Ovary (tissue), 9 donors: ENCODE data around the gene NDNF. TPM values are rescaled to one million over a fixed set of nuclear protein-coding genes. Genes with fewer than 3 reads are reported as not detected.

Source experiments
- DNase-seq, 5 donors: peaks; one replicate each; pipeline ENCODE4 v3.0.0-alpha.2; 2019 to 2020
- H3K27ac ChIP-seq, 2 donors: fragments of 200-600 bp; one replicate each; pipeline versions ENCODE4 v1.5.1 to v1.8.0; 2019 to 2022
- H3K27me3 ChIP-seq: fragments of 200-600 bp; one replicate; pipeline ENCODE4 v1.8.0; 2022
- H3K36me3 ChIP-seq: fragments of 200-600 bp; sonication (generic); one replicate; pipeline ENCODE4 v1.5.1; 2019
- H3K4me1 ChIP-seq: one replicate; pipeline ENCODE4 v1.8.1; 2013; ENCODE audit warnings: mild to moderate bottlenecking, moderate library complexity; ENCODE audit not compliant: insufficient read depth
- H3K4me3 ChIP-seq: fragments of 200-600 bp; sonication (generic); one replicate; pipeline ENCODE4 v1.5.1; 2017
- H3K9me3 ChIP-seq, 2 donors: fragments of 200-600 bp in 1 of 2; sonication (generic) in 1 of 2; one replicate each; pipeline versions ENCODE4 v1.5.1 to v1.8.1; 2013 to 2019; ENCODE audit warnings: mild to moderate bottlenecking in 1 of 2, moderate library complexity in 1 of 2
- CTCF ChIP-seq, 3 donors: fragments of 450-650 bp in 2 of 3; fragments of 200-600 bp in 1 of 3; IDR thresholded peaks; one replicate each; pipeline versions ENCODE4 v1.5.1 to v1.8.0; 2016 to 2022; ENCODE audit warnings: antibody characterized with exemption in 3 of 3, mild to moderate bottlenecking in 1 of 3
- EP300 ChIP-seq: sonication (generic); formaldehyde crosslinking; IDR thresholded peaks from one replicate; pipeline ENCODE4 v1.6.1; 2017; ENCODE audit warnings: antibody characterized with exemption
- POLR2A ChIP-seq: fragments of 450-650 bp; IDR thresholded peaks from one replicate; pipeline ENCODE4 v1.6.1; 2017; ENCODE audit warnings: antibody characterized with exemption, mild to moderate bottlenecking, moderate library complexity
- WGBS, 3 donors: extraction: QIAGEN DNeasy Blood & Tissue Kit in 1 of 3; methylation state at CpG; one replicate each; pipeline versions ENCODE4 v1.1.5 to v1.1.7; 2013 to 2017; 5-methylcytosine and 5-hydroxymethylcytosine counted together
- intact Hi-C, 4 donors: fragments of 100-400 bp; cut with DNase I; formaldehyde crosslinking; loops; one replicate each; pipeline versions ENCODE4 v1.11.0 to v1.15.1; 2022 to 2023
- polyA plus RNA-seq, 2 donors: library from polyadenylated mRNA; stranded (reverse); fragments of 200-250 nt in 1 of 2; fragments of 350-450 nt in 1 of 2; fragmentation: Illumina TruSeq in 1 of 2; extraction: RNeasy Lipid Tissue Mini Kit (QIAGEN cat#74804) in 1 of 2; gene quantifications; one replicate each; pipeline ENCODE4 v1.2.3, GENCODE V29; 2013 to 2014
- total RNA-seq, 7 donors: library from RNA; depleted of rRNA in 2 of 7; stranded (reverse); fragments of >200 nt in 2 of 7; fragmentation: NEBNext Ultra II Directional in 3 of 7; extraction: Animal tissue kit (Norgen Biotek cat#: 25700) in 3 of 7; gene quantifications; one replicate each; pipeline versions ENCODE4 v1.1.0 to v1.2.4, GENCODE V29; 2016 to 2023
- donor health status: DM: no; HTN: no; CAD: no; lungs with moderate emphysema.
- donor health status: DM: no; HTN: no; CAD: no.
- donor health status: Bipolar disorder and iron deficiency.
- donor health status: DM: yes; HTN: yes; CAD: no.
- donor health status: DM: no; HTN: no; CAD: no.
- donor health status: DM: yes; HTN: yes; CAD: no.

The NDNF gene
- total and polyA plus RNA-seq, 9 donors: 20.6 to 68.0 (median 44.6) TPM

DNA sequence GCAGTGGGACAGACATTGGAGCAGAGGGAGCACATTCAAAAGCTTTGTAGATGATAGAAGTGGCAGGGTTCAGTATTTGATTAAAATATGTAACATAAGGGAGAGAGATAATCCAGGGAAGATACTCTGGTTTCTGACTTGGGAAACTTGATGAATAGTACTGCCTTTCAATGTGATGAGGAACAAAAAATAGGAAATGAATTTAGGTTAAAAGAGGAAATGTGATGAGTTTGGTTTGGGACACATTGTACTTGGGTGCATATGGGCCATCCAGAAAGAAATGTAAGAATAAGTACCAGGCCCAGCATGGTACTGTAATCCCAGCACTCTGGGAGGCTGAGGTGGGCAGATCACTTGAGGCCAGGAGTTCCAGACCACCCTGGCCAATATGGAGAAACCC lies 20.9 kb upstream of the NDNF start:
- intact Hi-C loops: loop anchor here in 2 of 4 donors (5.0 to 10.0 kb wide), 3 partner anchors 376 to 936 kb away; no protein-coding TSS in a partner anchor
- Histone ChIP-seq H3K36me3 (no peaks in the 10 kb centered on the region), H3K27ac (no peak overlapping the region), H3K4me3 (no peak overlapping the region), H3K9me3 (no peaks in the 10 kb centered on the region), H3K27me3 (no peaks in the 10 kb centered on the region), H3K4me1 (no peaks in the 10 kb centered on the region)
- DNase-seq: no peak
- no peak for TF ChIP-seq CTCF (IDR thresholded peaks at IDR 0.05)
- no peak for TF ChIP-seq POLR2A

- no peak overlapping the region for H3K4me3 ChIP-seq
- H3K4me1 ChIP-seq: no peaks in the 10 kb centered on the region
- H3K9me3 ChIP-seq: no peaks in the 10 kb centered on the region
- TF ChIP-seq CTCF (IDR thresholded peaks at IDR 0.05): no peak
- no peak for TF ChIP-seq POLR2A
- no peak for TF ChIP-seq EP300
- H3K27me3 ChIP-seq: no peaks in the 10 kb centered on the region
- H3K27ac ChIP-seq: no peak overlapping the region
- no peaks in the 10 kb centered on the region for H3K36me3 ChIP-seq
- no peak for DNase-seq
- intact Hi-C loops: loop anchor here in 2 of 4 donors (5.0 to 10.0 kb wide), 3 partner anchors 375 to 935 kb away; no protein-coding TSS in a partner anchor
These were observed 19.6 kb upstream of the NDNF start for GRCh38 chr4:121091941-121092340.

GRCh38 chr4:121088867-121089266 lies 16.5 kb upstream of the NDNF start:
- Histone ChIP-seq H3K4me3 (no peak overlapping the region), H3K9me3 (no peaks in the 10 kb centered on the region), H3K4me1 (no peaks in the 10 kb centered on the region), H3K27ac (no peak overlapping the region), H3K27me3 (no peaks in the 10 kb centered on the region), H3K36me3 (no peaks in the 10 kb centered on the region)
- DNase-seq: no peak
- 80 to 94% (median 87%) methylated on average over 4 of the region's 4 CpGs for WGBS, 3 donors
- intact Hi-C loops: no loop called here
- TF ChIP-seq CTCF (IDR thresholded peaks at IDR 0.05) (no peak), POLR2A (no peak), EP300 (no peak)

DNA sequence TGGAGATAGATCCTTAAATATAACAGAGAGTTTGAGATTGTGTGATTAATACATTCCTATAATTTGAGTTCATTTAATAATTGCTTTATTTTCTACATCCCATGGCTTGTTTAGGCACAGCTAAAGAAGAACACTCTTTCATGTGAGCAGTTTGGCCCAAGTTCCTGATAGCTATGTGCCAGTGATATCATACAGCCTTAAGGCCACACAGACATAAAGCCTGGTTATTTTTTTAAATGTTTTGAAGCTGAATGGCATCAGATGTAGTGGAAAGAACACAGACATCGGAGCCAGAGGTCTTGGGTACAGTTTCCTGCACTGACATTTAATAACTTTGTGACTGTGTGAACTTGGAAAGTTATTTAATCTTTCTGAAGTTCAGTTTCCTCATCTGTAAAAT lies 7.0 kb upstream of the NDNF start:
- no peaks in the 10 kb centered on the region for H3K4me1 ChIP-seq
- TF ChIP-seq EP300 (no peak), CTCF (IDR thresholded peaks at IDR 0.05) (no peak), POLR2A (no peak)
- no peak overlapping the region for H3K4me3 ChIP-seq
- H3K27ac ChIP-seq: no peak overlapping the region
- no peaks in the 10 kb centered on the region for H3K9me3 ChIP-seq
- no peaks in the 10 kb centered on the region for H3K27me3 ChIP-seq
- 91 to 98% (median 95%) methylated on average over 1 of the region's 1 CpG for WGBS, 3 donors
- DNase-seq: no peak
- intact Hi-C loops: no loop called here
- H3K36me3 ChIP-seq: no peaks in the 10 kb centered on the region

DNA sequence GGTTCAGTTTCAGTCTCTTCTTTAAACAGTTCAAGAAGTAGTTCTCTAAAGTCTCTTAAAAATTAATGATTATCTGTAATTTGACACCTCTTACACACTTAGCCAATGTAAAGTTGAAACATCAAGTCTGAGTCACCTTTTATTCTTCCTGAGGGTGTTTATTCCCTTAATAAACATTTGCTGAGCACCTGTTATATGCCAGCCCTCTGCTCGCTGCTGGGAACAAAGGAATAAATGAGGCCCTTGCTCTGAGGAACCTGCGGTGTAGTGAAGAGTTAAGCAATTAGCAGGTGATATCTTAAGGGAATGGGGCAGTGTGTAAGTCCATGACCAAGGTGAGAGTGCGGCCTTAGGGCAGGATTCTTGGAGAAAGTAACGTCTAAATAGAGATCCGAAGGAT lies 5.2 kb upstream of the NDNF start:
- no peak for TF ChIP-seq POLR2A
- no peak for TF ChIP-seq EP300
- no peak for TF ChIP-seq CTCF (IDR thresholded peaks at IDR 0.05)
- WGBS, 3 donors: 85 to 88% (median 88%) methylated on average over 5 of the region's 5 CpGs
- intact Hi-C loops: no loop called here

More for the DNA sequence above, 5.2 kb upstream of the NDNF start:
- Histone ChIP-seq H3K9me3 (no peaks in the 10 kb centered on the region), H3K36me3 (no peaks in the 10 kb centered on the region), H3K27ac (no peak overlapping the region), H3K27me3 (no peaks in the 10 kb centered on the region), H3K4me1 (no peaks in the 10 kb centered on the region), H3K4me3 (no peak overlapping the region)
- DNase-seq: no peak
